HepG2 (cell line): ENCODE results near the gene NFATC2. TPM values are rescaled to one million over a fixed set of nuclear protein-coding genes. Genes with fewer than 3 reads are reported as not detected.

Source experiments
- ELF4 ChIP-seq: sonication (generic); formaldehyde crosslinking; IDR thresholded peaks from 2 replicates; pipeline ENCODE4 v1.5.0; 2020; ENCODE audit warnings: missing genetic modification reagents, mild to moderate bottlenecking, moderate library complexity, borderline replicate concordance
- ETV5 ChIP-seq: IDR thresholded peaks from 2 replicates; pipeline ENCODE4 v1.6.1; 2018; ENCODE audit warnings: missing biosample characterization, missing genetic modification reagents, inconsistent platforms, borderline replicate concordance
- HNF4A ChIP-seq: sonication (generic); formaldehyde crosslinking; IDR thresholded peaks from 2 replicates; pipeline ENCODE4 v1.4.0; 2020; ENCODE audit warnings: missing genetic modification reagents
- IRF2 ChIP-seq: IDR thresholded peaks from 2 replicates; pipeline ENCODE4 v1.6.1; 2018; ENCODE audit warnings: missing genetic modification reagents, missing compliant biosample characterization
- JDP2 ChIP-seq: sonication (generic); formaldehyde crosslinking; IDR thresholded peaks from 2 replicates; pipeline ENCODE4 v1.8.1; 2022; ENCODE audit warnings: missing genetic modification reagents, borderline replicate concordance
- MBNL3 ChIP-seq: fragments of 250-450 bp; sonication (Bioruptor Pico); conservative IDR thresholded peaks from 2 replicates; pipeline ENCODE4 v1.8.0; 2022; ENCODE audit warnings: mild to moderate bottlenecking, inconsistent platforms
- MXD4 ChIP-seq: IDR thresholded peaks from 2 replicates; pipeline ENCODE4 v1.6.1; 2016; ENCODE audit warnings: mild to moderate bottlenecking, missing biosample characterization, missing genetic modification reagents
- PAWR ChIP-seq: sonication (generic); formaldehyde crosslinking; IDR thresholded peaks from 2 replicates; pipeline ENCODE4 v1.4.0; 2020; ENCODE audit warnings: missing genetic modification reagents, mild to moderate bottlenecking, borderline replicate concordance
- PCBP1 ChIP-seq: fragments of 200-400 bp; formaldehyde crosslinking; IDR thresholded peaks from 2 replicates; pipeline ENCODE4 v1.6.1; 2017; ENCODE audit warnings: mild to moderate bottlenecking, low read depth, low read length, borderline replicate concordance
- SRSF1 ChIP-seq: fragments of 200-400 bp; formaldehyde crosslinking; optimal IDR thresholded peaks from 2 replicates; pipeline ENCODE3; 2017; ENCODE audit warnings: mild to moderate bottlenecking, low read depth, low read length, moderate library complexity
- SYNCRIP ChIP-seq: fragments of 200-400 bp; formaldehyde crosslinking; IDR thresholded peaks from 2 replicates; pipeline ENCODE4 v1.6.1; 2018; ENCODE audit warnings: mild to moderate bottlenecking, low read depth, low read length; ENCODE audit not compliant: insufficient read depth
- TBL1XR1 ChIP-seq: fragments of 150-350 bp; IDR thresholded peaks from 2 replicates; pipeline ENCODE4 v1.6.1; 2014; ENCODE audit warnings: borderline replicate concordance, low read length; ENCODE audit not compliant: partially characterized antibody
- ZFP36L2 ChIP-seq: sonication (generic); formaldehyde crosslinking; IDR thresholded peaks from 2 replicates; pipeline ENCODE4 v1.4.0; 2020; ENCODE audit warnings: missing genetic modification reagents
- ZNF30 ChIP-seq: sonication (generic); formaldehyde crosslinking; IDR thresholded peaks from 2 replicates; pipeline ENCODE4 v1.5.0; 2020; ENCODE audit warnings: mild to moderate bottlenecking, missing genetic modification reagents
- ZNF484 ChIP-seq: sonication (generic); formaldehyde crosslinking; IDR thresholded peaks from 2 replicates; pipeline ENCODE4 v1.5.1; 2020; ENCODE audit warnings: mild to moderate bottlenecking, low read depth, missing genetic modification reagents, borderline replicate concordance
- polyA plus RNA-seq, 8 experiments: library from polyadenylated mRNA; depleted of rRNA in 3 of 8; stranded (reverse) in 7 of 8; unstranded in 1 of 8; fragments of >200 nt; fragmentation: Illumina TruSeq in 4 of 8; extraction: Trizol in 4 of 8; gene quantifications; 2 replicates each; pipeline versions ENCODE4 v1.2.1 to v1.2.3, GENCODE V29; 2011 to 2016; ENCODE audit warnings: low read depth in 4 of 8, missing spikeins in 1 of 8, mixed read lengths in 1 of 8; ENCODE audit not compliant: insufficient read depth in 1 of 8
- total RNA-seq, 5 experiments: library from RNA; depleted of rRNA; stranded (reverse); fragments of >200 nt; fragmentation: Illumina TruSeq; extraction: Trizol; gene quantifications; 2 replicates each; pipeline ENCODE4 v1.2.3, GENCODE V29; 2016; ENCODE audit warnings: low read depth in 1 of 5
- TF ChIP-seq, protein P1 (sequence below): sonication (generic); formaldehyde crosslinking; IDR thresholded peaks from 2 replicates; pipeline ENCODE4 v1.5.0; 2020; ENCODE audit warnings: missing genetic modification reagents
- TF ChIP-seq, protein P2 (sequence below): sonication (generic); formaldehyde crosslinking; IDR thresholded peaks from 2 replicates; pipeline ENCODE4 v1.4.0; 2020; ENCODE audit warnings: missing genetic modification reagents, borderline replicate concordance
- TF ChIP-seq, protein P3 (sequence below): sonication (generic); formaldehyde crosslinking; IDR thresholded peaks from 2 replicates; pipeline ENCODE4 v1.8.1; 2023; ENCODE audit warnings: missing genetic modification reagents, inconsistent platforms, borderline replicate concordance
- TF ChIP-seq, protein P4 (sequence below): sonication (generic); formaldehyde crosslinking; IDR thresholded peaks from 2 replicates; pipeline ENCODE4 v1.4.0; 2020; ENCODE audit warnings: missing genetic modification reagents, low read depth, mild to moderate bottlenecking, borderline replicate concordance
- TF ChIP-seq, protein P5 (sequence below): sonication (generic); formaldehyde crosslinking; IDR thresholded peaks from 2 replicates; pipeline ENCODE4 v1.4.0; 2020; ENCODE audit warnings: mild to moderate bottlenecking, missing genetic modification reagents

The NFATC2 gene
- total and polyA plus RNA-seq, 2 of the 13 experiments (the other 11 are each of a cell fraction or from before 2014, with no cell fraction given) = 1.9 to 3.3 TPM

DNA sequence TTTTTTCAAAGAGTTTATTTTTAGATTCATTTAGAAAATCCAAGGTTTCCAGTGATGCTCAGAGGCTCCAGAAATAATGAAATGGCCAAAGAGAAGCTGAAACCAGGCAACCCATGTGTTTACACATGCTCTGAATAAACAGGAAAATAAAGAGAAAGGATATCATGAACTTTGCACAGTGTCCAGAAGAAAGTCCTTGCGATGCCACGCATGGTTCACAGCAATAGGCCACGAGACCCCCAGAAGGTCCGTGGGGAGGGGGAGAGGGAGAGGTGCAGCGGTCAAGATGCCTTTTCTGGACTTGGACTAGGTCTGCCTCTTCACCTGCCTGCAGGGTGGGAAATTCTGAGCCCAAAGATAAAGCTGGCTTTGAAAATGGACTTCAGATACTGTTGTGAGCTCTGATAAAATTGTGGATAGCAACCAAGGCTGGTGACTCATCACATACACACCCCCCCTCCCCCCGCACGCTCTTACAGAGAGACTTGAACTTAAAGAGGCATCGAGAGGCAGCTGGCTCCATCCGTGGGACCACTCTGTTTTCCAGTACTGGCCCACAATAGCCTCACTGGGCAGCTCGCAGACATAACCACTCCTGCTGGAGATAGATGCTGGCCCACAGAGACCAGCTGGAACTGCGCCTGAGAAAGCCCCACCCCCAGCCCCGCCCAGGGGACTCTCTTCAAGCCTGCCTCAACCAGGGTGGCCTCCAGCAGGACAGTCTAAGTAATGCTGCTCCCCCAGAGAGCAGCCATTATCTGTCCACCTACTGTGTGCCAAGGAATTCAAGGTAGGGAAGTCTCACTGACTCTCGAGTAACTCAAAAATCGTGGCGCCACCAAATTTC is 21.2 kb upstream of the NFATC2 start (continued):
- TF ChIP-seq ZNF484 (CRISPR knock-in tag) (no peak), ZFP36L2 (CRISPR knock-in tag) (no peak), HNF4A (CRISPR knock-in tag) (peak; percentile 54), SRSF1 (no peak), ZNF30 (CRISPR knock-in tag) (no peak), SYNCRIP (no peak), IRF2 (CRISPR knock-in tag) (0 out of 2 replicates have a peak, but pooled peaks have one; percentile 15), MXD4 (CRISPR knock-in tag) (no peak), JDP2 (CRISPR knock-in tag) (no peak), TBL1XR1 (no peak), ETV5 (CRISPR knock-in tag) (peak; percentile 36; the same call in 1 of the 2 replicates), PAWR (CRISPR knock-in tag) (no peak), MBNL3 (CRISPR knock-in tag) (no peak), ELF4 (CRISPR knock-in tag) (no peak), PCBP1 (no peak)
- TF ChIP-seq, protein P1, sequence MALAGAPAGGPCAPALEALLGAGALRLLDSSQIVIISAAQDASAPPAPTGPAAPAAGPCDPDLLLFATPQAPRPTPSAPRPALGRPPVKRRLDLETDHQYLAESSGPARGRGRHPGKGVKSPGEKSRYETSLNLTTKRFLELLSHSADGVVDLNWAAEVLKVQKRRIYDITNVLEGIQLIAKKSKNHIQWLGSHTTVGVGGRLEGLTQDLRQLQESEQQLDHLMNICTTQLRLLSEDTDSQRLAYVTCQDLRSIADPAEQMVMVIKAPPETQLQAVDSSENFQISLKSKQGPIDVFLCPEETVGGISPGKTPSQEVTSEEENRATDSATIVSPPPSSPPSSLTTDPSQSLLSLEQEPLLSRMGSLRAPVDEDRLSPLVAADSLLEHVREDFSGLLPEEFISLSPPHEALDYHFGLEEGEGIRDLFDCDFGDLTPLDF (CRISPR knock-in tag) = no peak
- TF ChIP-seq, protein P2, sequence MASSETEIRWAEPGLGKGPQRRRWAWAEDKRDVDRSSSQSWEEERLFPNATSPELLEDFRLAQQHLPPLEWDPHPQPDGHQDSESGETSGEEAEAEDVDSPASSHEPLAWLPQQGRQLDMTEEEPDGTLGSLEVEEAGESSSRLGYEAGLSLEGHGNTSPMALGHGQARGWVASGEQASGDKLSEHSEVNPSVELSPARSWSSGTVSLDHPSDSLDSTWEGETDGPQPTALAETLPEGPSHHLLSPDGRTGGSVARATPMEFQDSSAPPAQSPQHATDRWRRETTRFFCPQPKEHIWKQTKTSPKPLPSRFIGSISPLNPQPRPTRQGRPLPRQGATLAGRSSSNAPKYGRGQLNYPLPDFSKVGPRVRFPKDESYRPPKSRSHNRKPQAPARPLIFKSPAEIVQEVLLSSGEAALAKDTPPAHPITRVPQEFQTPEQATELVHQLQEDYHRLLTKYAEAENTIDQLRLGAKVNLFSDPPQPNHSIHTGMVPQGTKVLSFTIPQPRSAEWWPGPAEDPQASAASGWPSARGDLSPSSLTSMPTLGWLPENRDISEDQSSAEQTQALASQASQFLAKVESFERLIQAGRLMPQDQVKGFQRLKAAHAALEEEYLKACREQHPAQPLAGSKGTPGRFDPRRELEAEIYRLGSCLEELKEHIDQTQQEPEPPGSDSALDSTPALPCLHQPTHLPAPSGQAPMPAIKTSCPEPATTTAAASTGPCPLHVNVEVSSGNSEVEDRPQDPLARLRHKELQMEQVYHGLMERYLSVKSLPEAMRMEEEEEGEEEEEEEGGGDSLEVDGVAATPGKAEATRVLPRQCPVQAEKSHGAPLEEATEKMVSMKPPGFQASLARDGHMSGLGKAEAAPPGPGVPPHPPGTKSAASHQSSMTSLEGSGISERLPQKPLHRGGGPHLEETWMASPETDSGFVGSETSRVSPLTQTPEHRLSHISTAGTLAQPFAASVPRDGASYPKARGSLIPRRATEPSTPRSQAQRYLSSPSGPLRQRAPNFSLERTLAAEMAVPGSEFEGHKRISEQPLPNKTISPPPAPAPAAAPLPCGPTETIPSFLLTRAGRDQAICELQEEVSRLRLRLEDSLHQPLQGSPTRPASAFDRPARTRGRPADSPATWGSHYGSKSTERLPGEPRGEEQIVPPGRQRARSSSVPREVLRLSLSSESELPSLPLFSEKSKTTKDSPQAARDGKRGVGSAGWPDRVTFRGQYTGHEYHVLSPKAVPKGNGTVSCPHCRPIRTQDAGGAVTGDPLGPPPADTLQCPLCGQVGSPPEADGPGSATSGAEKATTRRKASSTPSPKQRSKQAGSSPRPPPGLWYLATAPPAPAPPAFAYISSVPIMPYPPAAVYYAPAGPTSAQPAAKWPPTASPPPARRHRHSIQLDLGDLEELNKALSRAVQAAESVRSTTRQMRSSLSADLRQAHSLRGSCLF (CRISPR knock-in tag) = no peak
- TF ChIP-seq, protein P3, sequence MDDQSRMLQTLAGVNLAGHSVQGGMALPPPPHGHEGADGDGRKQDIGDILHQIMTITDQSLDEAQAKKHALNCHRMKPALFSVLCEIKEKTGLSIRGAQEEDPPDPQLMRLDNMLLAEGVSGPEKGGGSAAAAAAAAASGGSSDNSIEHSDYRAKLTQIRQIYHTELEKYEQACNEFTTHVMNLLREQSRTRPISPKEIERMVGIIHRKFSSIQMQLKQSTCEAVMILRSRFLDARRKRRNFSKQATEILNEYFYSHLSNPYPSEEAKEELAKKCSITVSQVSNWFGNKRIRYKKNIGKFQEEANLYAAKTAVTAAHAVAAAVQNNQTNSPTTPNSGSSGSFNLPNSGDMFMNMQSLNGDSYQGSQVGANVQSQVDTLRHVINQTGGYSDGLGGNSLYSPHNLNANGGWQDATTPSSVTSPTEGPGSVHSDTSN (CRISPR knock-in tag) = no peak
- TF ChIP-seq, protein P4, sequence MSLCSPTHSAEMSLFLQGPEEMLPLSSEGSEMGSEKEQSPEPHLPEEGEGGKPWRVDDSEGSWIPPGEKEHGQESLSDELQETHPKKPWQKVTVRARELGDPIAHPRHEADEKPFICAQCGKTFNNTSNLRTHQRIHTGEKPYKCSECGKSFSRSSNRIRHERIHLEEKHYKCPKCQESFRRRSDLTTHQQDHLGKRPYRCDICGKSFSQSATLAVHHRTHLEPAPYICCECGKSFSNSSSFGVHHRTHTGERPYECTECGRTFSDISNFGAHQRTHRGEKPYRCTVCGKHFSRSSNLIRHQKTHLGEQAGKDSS (CRISPR knock-in tag) = no peak
- TF ChIP-seq, protein P5, sequence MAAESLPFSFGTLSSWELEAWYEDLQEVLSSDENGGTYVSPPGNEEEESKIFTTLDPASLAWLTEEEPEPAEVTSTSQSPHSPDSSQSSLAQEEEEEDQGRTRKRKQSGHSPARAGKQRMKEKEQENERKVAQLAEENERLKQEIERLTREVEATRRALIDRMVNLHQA = no peak
